Measurements from ENCODE around the gene CTNND2.

Gene CTNND2

DNA sequence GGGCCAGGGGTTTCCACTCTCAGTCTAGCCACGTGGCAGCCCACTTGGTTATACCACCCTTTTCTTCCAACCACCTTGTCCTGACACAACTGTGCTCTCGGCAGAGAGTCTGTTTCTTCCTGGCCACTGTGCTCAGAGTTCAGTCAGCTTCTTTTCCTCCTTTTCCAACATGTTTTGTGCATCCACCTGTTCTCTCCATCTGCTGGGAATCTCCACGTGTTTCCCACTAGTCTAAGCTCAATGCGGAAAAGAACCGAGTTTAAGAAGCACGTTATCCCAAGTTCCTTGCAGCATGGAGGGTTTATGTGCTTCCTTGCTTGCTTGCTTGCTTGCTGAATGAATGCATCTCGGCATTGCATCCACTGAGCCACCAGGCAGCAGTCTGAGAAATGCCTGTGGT is 599.6 kb downstream of the CTNND2 start:
- CTCF ChIA-PET, result no interaction called here
- no peak overlapping the region for H3K27ac ChIP-seq
- TF ChIP-seq, protein P1, sequence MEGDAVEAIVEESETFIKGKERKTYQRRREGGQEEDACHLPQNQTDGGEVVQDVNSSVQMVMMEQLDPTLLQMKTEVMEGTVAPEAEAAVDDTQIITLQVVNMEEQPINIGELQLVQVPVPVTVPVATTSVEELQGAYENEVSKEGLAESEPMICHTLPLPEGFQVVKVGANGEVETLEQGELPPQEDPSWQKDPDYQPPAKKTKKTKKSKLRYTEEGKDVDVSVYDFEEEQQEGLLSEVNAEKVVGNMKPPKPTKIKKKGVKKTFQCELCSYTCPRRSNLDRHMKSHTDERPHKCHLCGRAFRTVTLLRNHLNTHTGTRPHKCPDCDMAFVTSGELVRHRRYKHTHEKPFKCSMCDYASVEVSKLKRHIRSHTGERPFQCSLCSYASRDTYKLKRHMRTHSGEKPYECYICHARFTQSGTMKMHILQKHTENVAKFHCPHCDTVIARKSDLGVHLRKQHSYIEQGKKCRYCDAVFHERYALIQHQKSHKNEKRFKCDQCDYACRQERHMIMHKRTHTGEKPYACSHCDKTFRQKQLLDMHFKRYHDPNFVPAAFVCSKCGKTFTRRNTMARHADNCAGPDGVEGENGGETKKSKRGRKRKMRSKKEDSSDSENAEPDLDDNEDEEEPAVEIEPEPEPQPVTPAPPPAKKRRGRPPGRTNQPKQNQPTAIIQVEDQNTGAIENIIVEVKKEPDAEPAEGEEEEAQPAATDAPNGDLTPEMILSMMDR (conservative IDR thresholded peaks at IDR 0.05; ENCODE audit: low read depth), result no peak
- DNase-seq (ENCODE audit: low spot score), result no peak
- POLR2A ChIA-PET (ENCODE audit: low non-redundant PET), result no interaction called here

DNA sequence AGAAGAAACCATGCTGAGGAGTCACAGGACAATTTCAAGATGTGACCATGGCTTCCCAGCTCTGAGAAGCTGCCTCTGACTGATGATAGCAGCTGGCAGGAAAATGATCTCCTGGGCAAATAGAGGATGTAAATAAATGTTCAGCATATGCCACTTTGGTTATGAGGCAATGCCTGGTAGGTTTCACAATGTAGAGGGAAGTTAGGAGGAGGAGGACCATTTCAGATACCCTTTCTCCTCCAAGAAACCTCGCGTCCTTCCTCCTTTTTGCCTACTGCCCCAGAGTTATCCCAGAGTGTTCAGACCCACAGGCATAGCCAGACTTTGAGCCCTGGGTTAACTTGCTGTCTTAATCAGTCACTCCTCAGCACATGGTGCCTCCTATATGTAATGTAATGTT is 601.6 kb downstream of the CTNND2 start:
- no peak overlapping the region for H3K27ac ChIP-seq
- TF ChIP-seq, protein P1 (conservative IDR thresholded peaks at IDR 0.05; ENCODE audit: low read depth), result no peak
- POLR2A ChIA-PET (ENCODE audit: low non-redundant PET), result no interaction called here
- DNase-seq (ENCODE audit: low spot score), result no peak
- CTCF ChIA-PET, result no interaction called here

DNA sequence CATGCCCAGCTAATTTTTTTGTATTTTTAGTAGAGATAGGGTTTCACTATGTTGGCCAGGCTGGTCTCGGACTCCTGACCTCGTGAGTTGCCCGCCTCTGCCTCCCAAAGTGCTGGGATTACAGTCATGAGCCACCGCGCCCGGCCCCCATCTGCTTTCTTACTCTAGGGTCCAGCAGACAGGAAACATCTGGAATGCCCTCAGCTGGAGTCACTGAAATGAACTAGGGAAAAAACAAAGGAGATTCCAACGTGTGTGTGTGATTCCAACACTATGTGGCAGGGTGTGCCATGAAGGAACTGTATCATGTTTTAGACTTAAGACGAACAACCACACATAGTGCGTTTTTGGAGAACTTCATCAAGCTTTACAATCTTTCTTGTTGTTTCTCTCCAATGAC is 603.1 kb downstream of the CTNND2 start:
- DNase-seq (ENCODE audit: low spot score), result no peak
- ChIA-PET POLR2A (ENCODE audit: low non-redundant PET) (no interaction called here), CTCF (interaction anchor here (0.5 kb wide), 1 partner anchor 86 kb away, joined by 4 read pairs; no protein-coding TSS in a partner anchor)
- H3K27ac ChIP-seq, result no peak overlapping the region
- TF ChIP-seq, protein P1 (conservative IDR thresholded peaks at IDR 0.05; ENCODE audit: low read depth), result no peak

DNA sequence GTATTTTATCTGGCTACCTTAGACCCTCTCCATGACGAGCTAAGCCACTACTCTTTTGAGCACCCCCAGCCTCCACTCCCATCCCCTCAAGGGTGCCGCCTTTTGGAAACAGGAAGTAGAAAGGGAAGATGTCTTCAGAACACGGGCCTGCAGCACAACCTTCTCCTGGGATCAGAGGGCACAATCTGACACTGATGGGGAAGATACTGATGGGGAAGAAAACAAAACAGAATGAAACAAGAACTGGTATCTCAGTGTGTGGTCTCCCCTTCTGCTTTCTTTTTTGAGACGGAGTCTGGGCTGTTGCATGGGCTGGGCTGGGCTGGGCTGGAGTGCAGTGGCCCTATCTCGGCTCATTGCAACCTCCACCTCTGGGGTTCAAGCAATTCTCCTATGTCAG is 603.5 kb downstream of the CTNND2 start:
- TF ChIP-seq, protein P1 (conservative IDR thresholded peaks at IDR 0.05; ENCODE audit: low read depth), result no peak
- no peak for DNase-seq (ENCODE audit: low spot score)
- H3K27ac ChIP-seq, result no peak overlapping the region
- POLR2A ChIA-PET (ENCODE audit: low non-redundant PET), result no interaction called here
- CTCF ChIA-PET, result interaction anchor here (0.6 kb wide), 1 partner anchor 19 kb away, joined by 3 read pairs; no protein-coding TSS in a partner anchor

DNA sequence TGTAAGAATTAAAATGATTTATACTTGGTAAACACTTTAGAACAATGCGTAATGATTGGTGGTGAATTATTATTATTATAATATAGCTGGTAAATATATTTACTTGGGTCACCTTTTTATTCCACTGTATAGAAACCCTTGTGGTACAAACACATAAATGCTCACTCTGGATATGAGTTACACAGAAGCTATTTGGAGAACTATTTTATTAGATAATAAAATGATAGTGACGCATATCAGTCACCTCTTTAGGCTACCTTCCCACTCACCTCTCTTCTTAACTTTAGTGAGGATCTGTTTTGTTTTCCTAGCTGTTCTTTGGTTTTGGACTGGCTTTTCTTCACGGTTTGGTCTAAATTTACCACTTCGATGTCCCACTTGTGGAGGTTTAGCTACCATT is 605.4 kb downstream of the CTNND2 start:
- no peak overlapping the region for H3K27ac ChIP-seq
- ChIA-PET POLR2A (ENCODE audit: low non-redundant PET) (no interaction called here), CTCF (no interaction called here)
- TF ChIP-seq, protein P1 (conservative IDR thresholded peaks at IDR 0.05; ENCODE audit: low read depth), result no peak
- no peak for DNase-seq (ENCODE audit: low spot score)

DNA sequence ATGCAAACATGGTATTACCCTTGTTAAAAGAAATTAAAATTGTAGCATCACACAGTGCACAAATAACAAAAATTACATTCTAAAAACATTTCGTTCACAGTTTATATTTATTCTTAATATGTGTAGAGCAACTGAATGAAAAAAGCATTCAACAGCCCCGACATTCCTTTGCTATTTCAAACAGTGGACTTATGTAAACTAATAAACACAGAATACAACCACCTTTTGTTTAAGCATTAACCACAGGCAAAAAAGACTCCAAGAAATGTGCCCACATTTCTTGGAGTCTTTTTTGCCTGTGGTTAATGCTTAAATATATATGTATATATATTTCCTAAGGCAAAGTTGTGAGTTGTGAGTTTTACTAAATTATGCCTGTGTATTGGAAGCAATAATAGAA is 610.7 kb downstream of the CTNND2 start:
- ChIA-PET POLR2A (ENCODE audit: low non-redundant PET) (no interaction called here), CTCF (no interaction called here)
- TF ChIP-seq, protein P1 (conservative IDR thresholded peaks at IDR 0.05; ENCODE audit: low read depth), result no peak
- no peak overlapping the region for H3K27ac ChIP-seq
- DNase-seq (ENCODE audit: low spot score), result no peak

Data from RWPE1 (cell line).